Measurements from ENCODE around the gene PRKAR1B.

DNA sequence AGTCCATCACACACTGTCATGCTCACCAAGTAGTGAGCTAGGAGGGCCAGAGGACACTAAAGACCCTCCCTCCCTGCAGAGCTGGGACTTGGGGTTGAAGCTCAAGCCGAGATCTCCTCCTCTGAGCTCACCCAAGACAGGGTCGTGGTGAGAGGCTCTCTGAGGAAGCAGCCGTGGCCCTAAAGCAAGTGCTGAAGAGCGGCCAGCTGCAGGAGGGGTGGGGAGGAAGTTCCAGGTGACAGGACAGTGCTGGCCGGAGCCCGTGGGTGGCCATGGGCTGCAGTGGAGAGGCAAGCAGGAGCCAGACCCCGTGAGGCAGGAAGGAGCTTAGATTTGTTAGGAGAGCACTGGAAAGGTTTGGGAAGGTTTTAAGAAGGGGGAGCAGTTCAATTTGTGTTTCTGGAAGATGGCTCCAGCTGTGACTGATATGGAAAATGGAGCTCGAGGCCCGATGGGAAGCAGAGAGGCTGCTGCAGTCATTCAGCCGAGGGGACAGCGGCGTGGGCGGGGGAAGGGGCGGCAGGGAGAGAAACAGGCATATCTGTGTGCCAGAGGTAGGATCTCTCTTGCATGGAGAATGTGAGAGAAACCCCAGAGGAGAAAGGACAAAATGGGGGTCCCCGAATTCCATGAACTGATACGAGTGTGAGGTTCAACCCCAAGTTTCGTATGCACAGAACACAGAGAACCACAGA, 27.5 kb downstream of the PRKAR1B start:
- TF ChIP-seq, protein P1, sequence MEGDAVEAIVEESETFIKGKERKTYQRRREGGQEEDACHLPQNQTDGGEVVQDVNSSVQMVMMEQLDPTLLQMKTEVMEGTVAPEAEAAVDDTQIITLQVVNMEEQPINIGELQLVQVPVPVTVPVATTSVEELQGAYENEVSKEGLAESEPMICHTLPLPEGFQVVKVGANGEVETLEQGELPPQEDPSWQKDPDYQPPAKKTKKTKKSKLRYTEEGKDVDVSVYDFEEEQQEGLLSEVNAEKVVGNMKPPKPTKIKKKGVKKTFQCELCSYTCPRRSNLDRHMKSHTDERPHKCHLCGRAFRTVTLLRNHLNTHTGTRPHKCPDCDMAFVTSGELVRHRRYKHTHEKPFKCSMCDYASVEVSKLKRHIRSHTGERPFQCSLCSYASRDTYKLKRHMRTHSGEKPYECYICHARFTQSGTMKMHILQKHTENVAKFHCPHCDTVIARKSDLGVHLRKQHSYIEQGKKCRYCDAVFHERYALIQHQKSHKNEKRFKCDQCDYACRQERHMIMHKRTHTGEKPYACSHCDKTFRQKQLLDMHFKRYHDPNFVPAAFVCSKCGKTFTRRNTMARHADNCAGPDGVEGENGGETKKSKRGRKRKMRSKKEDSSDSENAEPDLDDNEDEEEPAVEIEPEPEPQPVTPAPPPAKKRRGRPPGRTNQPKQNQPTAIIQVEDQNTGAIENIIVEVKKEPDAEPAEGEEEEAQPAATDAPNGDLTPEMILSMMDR (IDR thresholded peaks at IDR 0.05): no peak
- TF ChIP-seq, protein P2, sequence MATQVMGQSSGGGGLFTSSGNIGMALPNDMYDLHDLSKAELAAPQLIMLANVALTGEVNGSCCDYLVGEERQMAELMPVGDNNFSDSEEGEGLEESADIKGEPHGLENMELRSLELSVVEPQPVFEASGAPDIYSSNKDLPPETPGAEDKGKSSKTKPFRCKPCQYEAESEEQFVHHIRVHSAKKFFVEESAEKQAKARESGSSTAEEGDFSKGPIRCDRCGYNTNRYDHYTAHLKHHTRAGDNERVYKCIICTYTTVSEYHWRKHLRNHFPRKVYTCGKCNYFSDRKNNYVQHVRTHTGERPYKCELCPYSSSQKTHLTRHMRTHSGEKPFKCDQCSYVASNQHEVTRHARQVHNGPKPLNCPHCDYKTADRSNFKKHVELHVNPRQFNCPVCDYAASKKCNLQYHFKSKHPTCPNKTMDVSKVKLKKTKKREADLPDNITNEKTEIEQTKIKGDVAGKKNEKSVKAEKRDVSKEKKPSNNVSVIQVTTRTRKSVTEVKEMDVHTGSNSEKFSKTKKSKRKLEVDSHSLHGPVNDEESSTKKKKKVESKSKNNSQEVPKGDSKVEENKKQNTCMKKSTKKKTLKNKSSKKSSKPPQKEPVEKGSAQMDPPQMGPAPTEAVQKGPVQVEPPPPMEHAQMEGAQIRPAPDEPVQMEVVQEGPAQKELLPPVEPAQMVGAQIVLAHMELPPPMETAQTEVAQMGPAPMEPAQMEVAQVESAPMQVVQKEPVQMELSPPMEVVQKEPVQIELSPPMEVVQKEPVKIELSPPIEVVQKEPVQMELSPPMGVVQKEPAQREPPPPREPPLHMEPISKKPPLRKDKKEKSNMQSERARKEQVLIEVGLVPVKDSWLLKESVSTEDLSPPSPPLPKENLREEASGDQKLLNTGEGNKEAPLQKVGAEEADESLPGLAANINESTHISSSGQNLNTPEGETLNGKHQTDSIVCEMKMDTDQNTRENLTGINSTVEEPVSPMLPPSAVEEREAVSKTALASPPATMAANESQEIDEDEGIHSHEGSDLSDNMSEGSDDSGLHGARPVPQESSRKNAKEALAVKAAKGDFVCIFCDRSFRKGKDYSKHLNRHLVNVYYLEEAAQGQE (IDR thresholded peaks at IDR 0.05; ENCODE audit: insufficient read depth in 1 of 2, low read depth in 2 of 2, low read length in 1 of 2): no peak
- no peak for TF ChIP-seq POLR2AphosphoS5 (IDR thresholded peaks at IDR 0.05; ENCODE audit: low read depth, low read length)
- TF ChIP-seq TCF7L2 (IDR thresholded peaks at IDR 0.05; ENCODE audit: low read depth, low read length): no peak
- TF ChIP-seq SIN3A (IDR thresholded peaks at IDR 0.05; ENCODE audit: borderline replicate concordance, insufficient read depth, low read depth, low read length): no peak
